GM23338 (cell line): Measurements from ENCODE around the gene DSG3. TPM values are rescaled to one million over a fixed set of nuclear protein-coding genes. Genes with fewer than 3 reads are reported as not detected.

Experiments
- ATAC-seq: fragments of 200-7000 bp; cut with Tn5 transposase; 3 replicates; pipeline ENCODE4 v1.9.1; 2020
- DNase-seq: peaks from one replicate; pipeline ENCODE4 v3.0.0-alpha.2; 2015; ENCODE audit warnings: low spot score
- H2AFZ ChIP-seq: fragments of 200-600 bp; sonication (generic); 2 replicates; pipeline ENCODE4 v1.8.0; 2016; ENCODE audit warnings: antibody characterized with exemption, mild to moderate bottlenecking, moderate library complexity
- H3F3A ChIP-seq: fragments of 200-600 bp; sonication (generic); replicated peaks from 2 replicates; pipeline ENCODE4 v1.8.0; 2017; ENCODE audit warnings: antibody characterized with exemption, mixed run types, low read depth
- H3K27ac ChIP-seq: fragments of 200-600 bp; sonication (generic); 2 replicates; pipeline ENCODE4 v1.6.1; 2016; ENCODE audit warnings: low read depth
- H3K27me3 ChIP-seq: fragments of 200-600 bp; sonication (generic); 2 replicates; pipeline ENCODE4 v1.8.0; 2016; ENCODE audit warnings: mild to moderate bottlenecking, mixed run types, moderate library complexity; ENCODE audit not compliant: insufficient read depth
- H3K36me3 ChIP-seq: fragments of 200-600 bp; sonication (generic); 2 replicates; pipeline ENCODE4 v1.8.0; 2016; ENCODE audit warnings: mild to moderate bottlenecking; ENCODE audit not compliant: insufficient read depth
- H3K4me1 ChIP-seq: fragments of 200-600 bp; sonication (generic); 2 replicates; pipeline ENCODE4 v1.8.0; 2016; ENCODE audit warnings: mild to moderate bottlenecking, moderate library complexity; ENCODE audit not compliant: insufficient read depth
- H3K4me2 ChIP-seq: fragments of 200-600 bp; sonication (generic); 2 replicates; pipeline ENCODE4 v1.7.1; 2017; ENCODE audit warnings: mixed run types
- H3K4me3 ChIP-seq: fragments of 200-600 bp; sonication (generic); 2 replicates; pipeline ENCODE4 v1.6.1; 2016; ENCODE audit warnings: mixed run types
- H3K79me2 ChIP-seq: fragments of 200-600 bp; sonication (generic); replicated peaks from 2 replicates; pipeline ENCODE4 v1.8.0; 2017; ENCODE audit warnings: mild to moderate bottlenecking; ENCODE audit not compliant: insufficient read depth
- H3K9me2 ChIP-seq: fragments of 200-600 bp; sonication (generic); 2 replicates; pipeline ENCODE4 v1.8.0; 2017; ENCODE audit not compliant: insufficient read depth
- H4K20me1 ChIP-seq: fragments of 200-600 bp; sonication (generic); replicated peaks from 2 replicates; pipeline ENCODE4 v1.8.0; 2017; ENCODE audit warnings: mild to moderate bottlenecking; ENCODE audit not compliant: insufficient read depth
- H3K27ac Mint-ChIP-seq: 2 replicates; pipeline ENCODE4 v1.8.0; 2020; ENCODE audit warnings: inconsistent platforms, mild to moderate bottlenecking, moderate library complexity, mixed read lengths
- H3K27me3 Mint-ChIP-seq: 3 replicates; pipeline ENCODE4 v1.8.0; 2022; ENCODE audit warnings: low read depth, mild to moderate bottlenecking, moderate library complexity, mixed read lengths, inconsistent platforms; ENCODE audit not compliant: insufficient read depth, poor library complexity
- H3K36me3 Mint-ChIP-seq: 3 replicates; pipeline ENCODE4 v1.8.0; 2021; ENCODE audit warnings: low read depth, mild to moderate bottlenecking, inconsistent platforms, moderate library complexity, mixed read lengths
- H3K4me1 Mint-ChIP-seq: 3 replicates; pipeline ENCODE4 v1.8.0; 2020; ENCODE audit warnings: mild to moderate bottlenecking, inconsistent platforms, mixed read lengths
- H3K4me3 Mint-ChIP-seq: 3 replicates; pipeline ENCODE4 v1.8.0; 2021; ENCODE audit warnings: moderate library complexity, mild to moderate bottlenecking, inconsistent platforms, mixed read lengths
- H3K9me3 Mint-ChIP-seq: 3 replicates; pipeline ENCODE4 v1.8.0; 2020; ENCODE audit warnings: moderate library complexity, mild to moderate bottlenecking, inconsistent platforms, mixed read lengths
- EZH2 ChIP-seq: fragments of 200-600 bp; sonication (generic); IDR thresholded peaks from one replicate; pipeline ENCODE4 v1.8.0; 2017; ENCODE audit warnings: antibody characterized with exemption, mild to moderate bottlenecking, low read depth; ENCODE audit not compliant: unreplicated experiment
- EZH2phosphoT487 ChIP-seq: fragments of 200-600 bp; sonication (generic); IDR thresholded peaks from one replicate; pipeline ENCODE4 v1.8.1; 2018; ENCODE audit warnings: antibody characterized with exemption; ENCODE audit not compliant: unreplicated experiment
- JUNB ChIP-seq: IDR thresholded peaks from one replicate; pipeline ENCODE4 v1.6.1; 2016; ENCODE audit warnings: antibody characterized with exemption; ENCODE audit not compliant: unreplicated experiment
- NANOG ChIP-seq: IDR thresholded peaks from 2 replicates; pipeline ENCODE4 v1.6.1; 2016; ENCODE audit warnings: antibody characterized with exemption, borderline replicate concordance
- POLR2AphosphoS5 ChIP-seq: IDR thresholded peaks from 2 replicates; pipeline ENCODE4 v1.6.1; 2016; ENCODE audit warnings: antibody characterized with exemption, low read depth
- STAT1 ChIP-seq: IDR thresholded peaks from one replicate; pipeline ENCODE4 v1.6.1; 2016; ENCODE audit warnings: antibody characterized with exemption; ENCODE audit not compliant: unreplicated experiment
- ZNF114 ChIP-seq: fragments of 250-450 bp; sonication (Bioruptor Pico); IDR thresholded peaks from 2 replicates; pipeline ENCODE4 v1.5.0; 2020; ENCODE audit warnings: mild to moderate bottlenecking, moderate library complexity
- polyA plus RNA-seq: library from polyadenylated mRNA; unstranded; fragments of >200 nt; fragmentation: Nextera tagmentation; extraction: Ambion mirVana; gene quantifications from 2 replicates; pipeline ENCODE4 v1.2.1, GENCODE V29; 2016
- total RNA-seq: library from RNA; depleted of rRNA; stranded (reverse); fragments of >200 nt; shearing (Covaris generic); gene quantifications from 2 replicates; pipeline ENCODE4 v1.2.3, GENCODE V29; 2014
- TF ChIP-seq, protein P1 (sequence below): fragments of 250-450 bp; sonication (Bioruptor Pico); IDR thresholded peaks from 2 replicates; pipeline ENCODE4 v1.5.0; 2020; ENCODE audit warnings: mild to moderate bottlenecking, moderate library complexity
- TF ChIP-seq, protein P2 (sequence below), 2 experiments: fragments of 200-600 bp in 1 of 2; sonication (generic) in 1 of 2; conservative IDR thresholded peaks; 2 replicates each; pipeline versions ENCODE4 v1.5.1 to v1.6.1; 2016 to 2017; ENCODE audit warnings: antibody characterized with exemption in 2 of 2, low read depth in 2 of 2, mild to moderate bottlenecking in 2 of 2, moderate library complexity in 1 of 2
- TF ChIP-seq, protein P3 (sequence below): IDR thresholded peaks from 2 replicates; pipeline ENCODE4 v1.6.1; 2016; ENCODE audit warnings: antibody characterized with exemption

DSG3 gene
- total and polyA plus RNA-seq, 2 experiments from 2014 or later, result 0.05 to 0.24 TPM

DNA sequence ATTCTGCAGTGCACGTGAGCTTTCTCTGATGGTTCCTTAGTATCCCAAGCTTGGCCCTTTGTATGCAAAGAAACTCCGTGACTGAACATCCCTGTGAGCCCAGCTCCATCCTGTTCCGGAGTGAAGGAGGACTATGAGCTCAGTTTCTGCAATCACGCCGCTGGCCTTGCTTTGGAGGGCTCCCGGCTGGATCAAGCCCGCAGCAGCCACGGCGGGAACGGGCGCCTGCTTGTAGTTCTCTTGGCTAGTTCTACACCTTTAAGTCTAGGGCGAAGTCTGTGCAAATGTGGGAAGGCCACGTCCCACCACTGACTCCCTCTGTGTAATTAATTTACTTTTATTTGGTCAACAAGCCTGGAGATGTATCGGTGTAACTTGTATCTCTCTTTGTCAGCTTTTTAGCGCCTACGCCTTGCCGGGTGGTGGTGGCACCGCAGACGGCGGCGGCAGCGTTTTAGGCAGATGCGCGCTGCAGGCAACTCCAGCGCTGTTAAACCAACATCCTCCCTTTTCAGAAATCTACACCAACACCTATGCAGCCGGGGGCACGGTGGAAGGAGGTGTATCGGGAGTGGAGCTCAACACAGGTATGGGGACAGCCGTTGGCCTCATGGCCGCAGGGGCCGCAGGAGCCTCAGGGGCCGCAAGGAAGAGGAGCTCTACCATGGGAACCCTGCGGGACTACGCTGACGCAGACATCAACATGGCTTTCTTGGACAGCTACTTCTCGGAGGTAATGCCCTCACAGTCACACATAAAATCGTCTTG lies 36.6 kb upstream of the DSG3 start (continued):
- TF ChIP-seq, protein P1, sequence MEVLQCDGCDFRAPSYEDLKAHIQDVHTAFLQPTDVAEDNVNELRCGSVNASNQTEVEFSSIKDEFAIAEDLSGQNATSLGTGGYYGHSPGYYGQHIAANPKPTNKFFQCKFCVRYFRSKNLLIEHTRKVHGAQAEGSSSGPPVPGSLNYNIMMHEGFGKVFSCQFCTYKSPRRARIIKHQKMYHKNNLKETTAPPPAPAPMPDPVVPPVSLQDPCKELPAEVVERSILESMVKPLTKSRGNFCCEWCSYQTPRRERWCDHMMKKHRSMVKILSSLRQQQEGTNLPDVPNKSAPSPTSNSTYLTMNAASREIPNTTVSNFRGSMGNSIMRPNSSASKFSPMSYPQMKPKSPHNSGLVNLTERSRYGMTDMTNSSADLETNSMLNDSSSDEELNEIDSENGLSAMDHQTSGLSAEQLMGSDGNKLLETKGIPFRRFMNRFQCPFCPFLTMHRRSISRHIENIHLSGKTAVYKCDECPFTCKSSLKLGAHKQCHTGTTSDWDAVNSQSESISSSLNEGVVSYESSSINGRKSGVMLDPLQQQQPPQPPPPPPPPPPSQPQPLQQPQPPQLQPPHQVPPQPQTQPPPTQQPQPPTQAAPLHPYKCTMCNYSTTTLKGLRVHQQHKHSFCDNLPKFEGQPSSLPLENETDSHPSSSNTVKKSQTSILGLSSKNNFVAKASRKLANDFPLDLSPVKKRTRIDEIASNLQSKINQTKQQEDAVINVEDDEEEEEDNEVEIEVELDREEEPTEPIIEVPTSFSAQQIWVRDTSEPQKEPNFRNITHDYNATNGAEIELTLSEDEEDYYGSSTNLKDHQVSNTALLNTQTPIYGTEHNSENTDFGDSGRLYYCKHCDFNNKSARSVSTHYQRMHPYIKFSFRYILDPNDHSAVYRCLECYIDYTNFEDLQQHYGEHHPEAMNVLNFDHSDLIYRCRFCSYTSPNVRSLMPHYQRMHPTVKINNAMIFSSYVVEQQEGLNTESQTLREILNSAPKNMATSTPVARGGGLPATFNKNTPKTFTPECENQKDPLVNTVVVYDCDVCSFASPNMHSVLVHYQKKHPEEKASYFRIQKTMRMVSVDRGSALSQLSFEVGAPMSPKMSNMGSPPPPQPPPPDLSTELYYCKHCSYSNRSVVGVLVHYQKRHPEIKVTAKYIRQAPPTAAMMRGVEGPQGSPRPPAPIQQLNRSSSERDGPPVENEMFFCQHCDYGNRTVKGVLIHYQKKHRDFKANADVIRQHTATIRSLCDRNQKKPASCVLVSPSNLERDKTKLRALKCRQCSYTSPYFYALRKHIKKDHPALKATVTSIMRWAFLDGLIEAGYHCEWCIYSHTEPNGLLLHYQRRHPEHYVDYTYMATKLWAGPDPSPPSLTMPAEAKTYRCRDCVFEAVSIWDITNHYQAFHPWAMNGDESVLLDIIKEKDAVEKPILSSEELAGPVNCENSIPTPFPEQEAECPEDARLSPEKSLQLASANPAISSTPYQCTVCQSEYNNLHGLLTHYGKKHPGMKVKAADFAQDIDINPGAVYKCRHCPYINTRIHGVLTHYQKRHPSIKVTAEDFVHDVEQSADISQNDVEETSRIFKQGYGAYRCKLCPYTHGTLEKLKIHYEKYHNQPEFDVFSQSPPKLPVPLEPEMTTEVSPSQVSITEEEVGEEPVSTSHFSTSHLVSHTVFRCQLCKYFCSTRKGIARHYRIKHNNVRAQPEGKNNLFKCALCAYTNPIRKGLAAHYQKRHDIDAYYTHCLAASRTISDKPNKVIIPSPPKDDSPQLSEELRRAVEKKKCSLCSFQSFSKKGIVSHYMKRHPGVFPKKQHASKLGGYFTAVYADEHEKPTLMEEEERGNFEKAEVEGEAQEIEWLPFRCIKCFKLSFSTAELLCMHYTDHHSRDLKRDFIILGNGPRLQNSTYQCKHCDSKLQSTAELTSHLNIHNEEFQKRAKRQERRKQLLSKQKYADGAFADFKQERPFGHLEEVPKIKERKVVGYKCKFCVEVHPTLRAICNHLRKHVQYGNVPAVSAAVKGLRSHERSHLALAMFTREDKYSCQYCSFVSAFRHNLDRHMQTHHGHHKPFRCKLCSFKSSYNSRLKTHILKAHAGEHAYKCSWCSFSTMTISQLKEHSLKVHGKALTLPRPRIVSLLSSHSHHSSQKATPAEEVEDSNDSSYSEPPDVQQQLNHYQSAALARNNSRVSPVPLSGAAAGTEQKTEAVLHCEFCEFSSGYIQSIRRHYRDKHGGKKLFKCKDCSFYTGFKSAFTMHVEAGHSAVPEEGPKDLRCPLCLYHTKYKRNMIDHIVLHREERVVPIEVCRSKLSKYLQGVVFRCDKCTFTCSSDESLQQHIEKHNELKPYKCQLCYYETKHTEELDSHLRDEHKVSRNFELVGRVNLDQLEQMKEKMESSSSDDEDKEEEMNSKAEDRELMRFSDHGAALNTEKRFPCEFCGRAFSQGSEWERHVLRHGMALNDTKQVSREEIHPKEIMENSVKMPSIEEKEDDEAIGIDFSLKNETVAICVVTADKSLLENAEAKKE, result no peak
- TF ChIP-seq EZH2phosphoT487, result no peak
- TF ChIP-seq, protein P2, sequence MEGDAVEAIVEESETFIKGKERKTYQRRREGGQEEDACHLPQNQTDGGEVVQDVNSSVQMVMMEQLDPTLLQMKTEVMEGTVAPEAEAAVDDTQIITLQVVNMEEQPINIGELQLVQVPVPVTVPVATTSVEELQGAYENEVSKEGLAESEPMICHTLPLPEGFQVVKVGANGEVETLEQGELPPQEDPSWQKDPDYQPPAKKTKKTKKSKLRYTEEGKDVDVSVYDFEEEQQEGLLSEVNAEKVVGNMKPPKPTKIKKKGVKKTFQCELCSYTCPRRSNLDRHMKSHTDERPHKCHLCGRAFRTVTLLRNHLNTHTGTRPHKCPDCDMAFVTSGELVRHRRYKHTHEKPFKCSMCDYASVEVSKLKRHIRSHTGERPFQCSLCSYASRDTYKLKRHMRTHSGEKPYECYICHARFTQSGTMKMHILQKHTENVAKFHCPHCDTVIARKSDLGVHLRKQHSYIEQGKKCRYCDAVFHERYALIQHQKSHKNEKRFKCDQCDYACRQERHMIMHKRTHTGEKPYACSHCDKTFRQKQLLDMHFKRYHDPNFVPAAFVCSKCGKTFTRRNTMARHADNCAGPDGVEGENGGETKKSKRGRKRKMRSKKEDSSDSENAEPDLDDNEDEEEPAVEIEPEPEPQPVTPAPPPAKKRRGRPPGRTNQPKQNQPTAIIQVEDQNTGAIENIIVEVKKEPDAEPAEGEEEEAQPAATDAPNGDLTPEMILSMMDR (conservative IDR thresholded peaks at IDR 0.05; ENCODE audit: low read depth in 2 of 2), result no peak
- no peak for TF ChIP-seq JUNB
- TF ChIP-seq POLR2AphosphoS5, result no peak
- TF ChIP-seq EZH2, result no peak

DNA sequence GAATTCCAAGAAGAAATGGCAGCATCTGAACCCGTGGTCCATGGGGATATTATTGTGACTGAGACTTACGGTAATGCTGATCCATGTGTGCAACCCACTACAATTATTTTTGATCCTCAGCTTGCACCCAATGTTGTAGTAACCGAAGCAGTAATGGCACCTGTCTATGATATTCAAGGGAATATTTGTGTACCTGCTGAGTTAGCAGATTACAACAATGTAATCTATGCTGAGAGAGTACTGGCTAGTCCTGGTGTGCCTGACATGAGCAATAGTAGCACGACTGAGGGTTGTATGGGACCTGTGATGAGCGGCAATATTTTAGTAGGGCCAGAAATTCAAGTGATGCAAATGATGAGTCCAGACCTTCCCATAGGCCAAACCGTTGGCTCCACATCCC lies 34.4 kb upstream of the DSG3 start:
- H3K36me3 ChIP-seq, result no peaks in the 10 kb centered on the region
- ATAC-seq (no peak), DNase-seq (no peak)
- Mint-ChIP-seq H3K4me3 (no peak overlapping the region), H3K27me3 (no peaks in the 10 kb centered on the region), H3K9me3 (no peaks in the 10 kb centered on the region), H3K4me1 (no peaks in the 10 kb centered on the region), H3K36me3 (no peaks in the 10 kb centered on the region), H3K27ac (no peak overlapping the region)
- no peaks in the 10 kb centered on the region for H3K27me3 ChIP-seq
- no peak overlapping the region for H3K4me3 ChIP-seq
- H3K79me2 ChIP-seq, result no peaks in the 10 kb centered on the region
- no peaks in the 10 kb centered on the region for H3K4me1 ChIP-seq
- H3K27ac ChIP-seq, result no peak overlapping the region
- H2AFZ ChIP-seq, result no peak overlapping the region
- no peaks in the 10 kb centered on the region for H3F3A ChIP-seq
- H4K20me1 ChIP-seq, result no peaks in the 10 kb centered on the region
- H3K4me2 ChIP-seq, result no peak overlapping the region
- H3K9me2 ChIP-seq, result no peaks in the 10 kb centered on the region
- TF ChIP-seq ZNF114 (CRISPR knock-in tag) (no peak), NANOG (no peak), JUNB (no peak), STAT1 (no peak)
- TF ChIP-seq, protein P3, sequence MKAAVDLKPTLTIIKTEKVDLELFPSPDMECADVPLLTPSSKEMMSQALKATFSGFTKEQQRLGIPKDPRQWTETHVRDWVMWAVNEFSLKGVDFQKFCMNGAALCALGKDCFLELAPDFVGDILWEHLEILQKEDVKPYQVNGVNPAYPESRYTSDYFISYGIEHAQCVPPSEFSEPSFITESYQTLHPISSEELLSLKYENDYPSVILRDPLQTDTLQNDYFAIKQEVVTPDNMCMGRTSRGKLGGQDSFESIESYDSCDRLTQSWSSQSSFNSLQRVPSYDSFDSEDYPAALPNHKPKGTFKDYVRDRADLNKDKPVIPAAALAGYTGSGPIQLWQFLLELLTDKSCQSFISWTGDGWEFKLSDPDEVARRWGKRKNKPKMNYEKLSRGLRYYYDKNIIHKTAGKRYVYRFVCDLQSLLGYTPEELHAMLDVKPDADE, result no peak
- TF ChIP-seq, protein P2 (conservative IDR thresholded peaks at IDR 0.05; ENCODE audit: low read depth in 2 of 2), result no peak
